ENCODE data around the gene UBALD2.
"Not testable (repeated sequence)": the region's sequence is repeated elsewhere in the genome, so short reads cannot be mapped to it uniquely, and the experiment has no call there.

UBALD2 gene

DNA sequence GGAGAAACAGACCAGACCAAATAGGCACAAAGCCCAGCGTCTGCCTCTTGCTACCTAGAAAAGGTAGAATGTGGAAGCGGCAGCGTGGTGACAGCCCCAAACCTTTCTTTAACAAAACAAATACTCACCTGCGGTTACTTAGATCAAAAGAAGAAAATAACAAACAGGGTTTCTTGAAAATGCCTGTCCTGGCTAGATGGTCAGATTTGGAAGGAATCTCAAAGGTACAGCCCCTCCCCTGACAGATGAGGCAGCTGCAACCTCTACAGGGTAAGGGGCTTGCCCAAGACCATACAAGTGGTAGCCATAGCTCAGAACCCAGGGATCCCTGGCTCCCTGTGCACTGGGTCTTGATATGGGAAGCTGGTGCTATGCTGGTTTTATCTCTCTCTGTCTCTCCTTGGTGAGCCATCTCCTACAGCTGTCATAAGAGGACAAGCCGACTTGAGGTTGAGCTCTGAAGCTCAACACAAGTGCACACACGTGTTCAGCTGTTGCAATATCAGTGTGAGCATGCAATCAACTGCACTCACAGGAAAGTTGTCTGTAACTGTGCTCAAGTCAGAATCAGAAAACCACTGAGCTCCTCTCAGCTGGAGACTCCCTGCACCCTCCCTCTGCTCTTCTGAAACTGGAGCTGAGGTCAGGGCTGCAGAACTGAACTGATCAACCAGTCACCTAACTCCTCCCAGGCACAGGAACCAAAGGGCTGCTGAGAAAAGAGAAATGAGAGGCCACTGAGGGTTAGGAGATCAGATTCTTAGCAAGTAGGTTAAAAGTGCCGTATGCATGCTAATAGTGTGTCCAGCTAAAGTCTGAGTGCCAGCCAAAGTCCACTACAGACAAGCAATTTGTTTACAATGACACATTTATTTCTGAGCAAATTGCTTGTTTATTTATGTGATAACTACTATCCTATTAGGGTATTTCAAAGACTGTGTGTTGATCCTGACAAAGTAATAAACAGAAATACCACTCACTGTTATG, 18.8 kb upstream of the UBALD2 start:
- TF ChIP-seq, protein P1, sequence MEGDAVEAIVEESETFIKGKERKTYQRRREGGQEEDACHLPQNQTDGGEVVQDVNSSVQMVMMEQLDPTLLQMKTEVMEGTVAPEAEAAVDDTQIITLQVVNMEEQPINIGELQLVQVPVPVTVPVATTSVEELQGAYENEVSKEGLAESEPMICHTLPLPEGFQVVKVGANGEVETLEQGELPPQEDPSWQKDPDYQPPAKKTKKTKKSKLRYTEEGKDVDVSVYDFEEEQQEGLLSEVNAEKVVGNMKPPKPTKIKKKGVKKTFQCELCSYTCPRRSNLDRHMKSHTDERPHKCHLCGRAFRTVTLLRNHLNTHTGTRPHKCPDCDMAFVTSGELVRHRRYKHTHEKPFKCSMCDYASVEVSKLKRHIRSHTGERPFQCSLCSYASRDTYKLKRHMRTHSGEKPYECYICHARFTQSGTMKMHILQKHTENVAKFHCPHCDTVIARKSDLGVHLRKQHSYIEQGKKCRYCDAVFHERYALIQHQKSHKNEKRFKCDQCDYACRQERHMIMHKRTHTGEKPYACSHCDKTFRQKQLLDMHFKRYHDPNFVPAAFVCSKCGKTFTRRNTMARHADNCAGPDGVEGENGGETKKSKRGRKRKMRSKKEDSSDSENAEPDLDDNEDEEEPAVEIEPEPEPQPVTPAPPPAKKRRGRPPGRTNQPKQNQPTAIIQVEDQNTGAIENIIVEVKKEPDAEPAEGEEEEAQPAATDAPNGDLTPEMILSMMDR (IDR thresholded peaks at IDR 0.05; ENCODE audit: control insufficient read depth, extremely low read depth, insufficient read depth), result no peak
- no peak overlapping the region for H3K4me3 ChIP-seq (ENCODE audit: low read depth, low read length)
- DNase-seq (ENCODE audit: low read depth), result no peak

DNA sequence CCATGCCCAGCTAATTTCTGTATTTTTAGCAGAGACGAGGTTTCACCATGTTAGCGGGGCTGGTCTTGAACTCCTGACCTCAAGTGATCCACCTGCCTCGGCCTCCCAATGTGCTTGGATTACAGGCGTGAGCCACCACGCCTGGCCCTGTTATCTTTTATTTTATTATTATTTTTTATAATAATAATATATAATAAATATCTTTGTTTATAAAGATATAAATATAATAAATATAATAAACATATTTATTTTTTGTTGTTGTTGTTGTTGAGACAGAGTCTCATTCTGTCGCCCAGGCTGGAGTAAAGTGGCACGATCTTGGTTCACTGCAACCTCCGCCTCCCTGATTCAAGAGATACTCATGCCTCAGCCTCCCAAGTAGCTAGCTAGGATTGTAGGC, 17.8 kb upstream of the UBALD2 start:
- TF ChIP-seq, protein P1 (IDR thresholded peaks at IDR 0.05; ENCODE audit: control insufficient read depth, extremely low read depth, insufficient read depth), result no peak
- DNase-seq (ENCODE audit: low read depth), result no peak
- no peak overlapping the region for H3K4me3 ChIP-seq (ENCODE audit: low read depth, low read length)

DNA sequence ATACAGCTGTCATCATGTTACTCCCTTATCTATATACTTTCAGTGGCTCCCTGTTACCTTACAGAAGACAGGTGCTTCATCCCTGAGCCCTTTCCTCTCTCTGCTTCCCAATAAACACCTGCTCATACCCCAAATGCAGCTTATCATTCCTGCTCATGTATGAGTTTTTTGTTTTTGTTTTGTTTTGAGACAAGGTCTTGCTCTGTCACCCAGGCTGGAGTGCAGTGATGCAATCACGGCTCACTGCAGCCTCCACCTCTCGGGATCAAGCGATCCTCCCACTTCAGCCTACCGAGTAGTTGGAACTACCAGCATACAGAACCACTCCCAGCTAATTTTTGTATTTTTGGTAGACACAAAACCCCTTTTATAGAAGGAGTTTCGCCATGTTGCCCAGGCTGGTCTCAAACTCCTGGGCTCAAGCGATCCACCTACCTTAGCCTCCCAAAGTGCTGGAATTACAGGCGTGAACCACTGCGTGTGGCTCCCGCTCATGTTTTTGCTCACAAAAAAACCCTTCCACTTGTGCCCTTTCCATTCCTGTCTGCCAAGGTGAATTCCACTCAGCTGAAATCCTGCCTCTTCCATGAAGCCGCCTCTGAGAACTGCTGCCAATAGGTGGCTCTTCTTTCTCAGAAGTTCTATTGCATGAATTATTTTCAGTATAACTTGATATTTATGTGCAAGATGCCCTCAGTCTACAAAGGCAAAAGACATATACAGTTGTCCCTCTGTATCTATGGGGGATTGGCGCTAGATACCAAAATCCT, 16.9 kb upstream of the UBALD2 start:
- H3K4me3 ChIP-seq (ENCODE audit: low read depth, low read length), result no peak overlapping the region
- no peak for DNase-seq (ENCODE audit: low read depth)
- TF ChIP-seq, protein P1 (IDR thresholded peaks at IDR 0.05; ENCODE audit: control insufficient read depth, extremely low read depth, insufficient read depth), result no peak

DNA sequence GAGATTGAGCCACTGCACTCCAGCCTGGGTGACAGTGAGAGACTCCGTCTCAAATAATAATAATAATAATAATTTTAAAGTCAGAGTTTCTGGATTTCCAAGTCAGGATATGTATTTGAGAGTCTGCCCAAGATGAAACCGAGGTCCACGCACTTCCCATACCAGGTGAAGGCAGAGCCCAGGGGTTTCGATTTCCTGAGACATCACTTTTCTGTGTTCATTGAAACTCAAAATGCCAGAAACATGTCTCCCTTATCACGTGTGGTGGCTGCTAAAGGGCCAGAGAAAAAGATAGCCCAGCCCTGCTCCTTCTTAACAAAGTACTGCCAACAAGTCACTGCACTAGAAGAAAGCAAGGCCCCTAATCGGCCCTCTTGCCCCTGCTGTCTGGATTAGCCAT, 15.0 kb upstream of the UBALD2 start:
- TF ChIP-seq, protein P1 (IDR thresholded peaks at IDR 0.05; ENCODE audit: control insufficient read depth, extremely low read depth, insufficient read depth), result no peak
- H3K4me3 ChIP-seq (ENCODE audit: low read depth, low read length), result no peak overlapping the region
- no peak for DNase-seq (ENCODE audit: low read depth)

DNA sequence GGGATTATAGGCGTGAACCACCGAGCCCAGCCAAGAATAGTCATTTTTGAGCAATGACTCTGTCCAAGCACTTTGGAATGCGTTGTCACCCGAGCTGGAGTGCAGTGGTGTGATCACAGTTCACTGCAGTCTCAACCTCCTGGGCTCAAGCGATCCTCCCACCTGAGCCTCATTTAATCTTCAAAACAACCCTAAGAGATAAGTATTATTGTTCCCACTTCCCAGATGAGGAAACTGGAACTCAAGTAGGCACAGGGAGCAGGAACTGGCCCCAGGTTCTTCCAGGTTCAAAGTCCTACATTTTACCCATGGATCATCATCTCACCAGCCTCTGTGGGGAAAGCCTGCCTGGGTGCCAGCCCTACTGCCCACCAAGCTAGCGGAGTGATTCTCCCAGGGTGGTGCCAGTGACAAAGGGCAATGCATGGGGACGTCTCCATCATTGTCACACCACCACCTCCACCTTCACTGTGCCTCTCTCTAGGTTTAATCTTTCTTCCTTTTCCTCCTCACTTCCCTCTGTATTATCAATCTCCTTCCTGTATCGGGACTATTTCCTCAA, 13.6 kb upstream of the UBALD2 start:
- H3K4me3 ChIP-seq (ENCODE audit: low read depth, low read length), result no peak overlapping the region
- no peak for DNase-seq (ENCODE audit: low read depth)
- TF ChIP-seq, protein P1 (IDR thresholded peaks at IDR 0.05; ENCODE audit: control insufficient read depth, extremely low read depth, insufficient read depth), result no peak

DNA sequence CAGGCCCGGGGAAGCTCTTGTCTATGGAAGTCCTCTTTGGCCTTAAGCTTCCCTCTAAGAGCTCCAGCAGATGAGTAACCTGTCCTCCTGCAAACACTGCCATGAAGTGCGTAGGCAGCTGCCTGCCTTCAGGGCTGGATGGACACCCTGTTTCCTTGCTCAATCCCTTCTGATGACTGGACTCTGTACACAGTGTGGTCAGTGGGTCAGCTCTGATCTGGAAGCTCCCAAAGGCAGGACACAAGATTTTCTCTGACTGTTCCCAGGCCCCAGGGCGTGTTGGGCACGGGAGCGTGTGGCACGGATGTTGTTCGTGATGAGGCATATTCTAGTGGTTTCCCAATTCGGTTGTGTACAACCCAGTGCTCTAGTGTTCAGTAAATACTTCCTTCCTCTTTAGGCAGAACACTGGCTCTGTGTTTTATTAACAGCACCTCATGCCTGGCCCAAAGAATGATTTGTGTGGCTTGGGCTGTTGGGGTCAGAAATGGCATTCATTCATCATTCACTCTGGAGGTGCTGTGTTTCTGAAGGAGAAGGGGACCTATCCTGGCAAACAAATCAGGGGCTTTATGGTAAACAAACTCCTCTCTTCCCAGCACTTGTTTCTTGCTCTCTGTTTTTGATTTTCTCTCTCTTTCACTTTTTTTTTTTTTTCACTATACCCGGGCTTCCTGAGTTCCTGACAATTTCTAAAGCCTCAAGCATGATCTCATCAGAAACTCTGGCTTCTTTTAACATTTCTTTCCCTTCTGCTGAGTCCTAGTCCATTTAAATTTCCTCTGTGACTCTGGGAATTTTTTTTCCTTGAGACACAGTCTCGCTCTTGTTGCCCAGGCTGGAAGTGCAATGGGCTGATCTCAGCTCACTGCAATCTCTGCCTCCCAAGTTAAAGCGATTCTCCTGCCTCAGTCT, 12.9 kb upstream of the UBALD2 start:
- H3K4me3 ChIP-seq (ENCODE audit: low read depth, low read length), result no peak overlapping the region
- DNase-seq (ENCODE audit: low read depth), result no peak

DNA sequence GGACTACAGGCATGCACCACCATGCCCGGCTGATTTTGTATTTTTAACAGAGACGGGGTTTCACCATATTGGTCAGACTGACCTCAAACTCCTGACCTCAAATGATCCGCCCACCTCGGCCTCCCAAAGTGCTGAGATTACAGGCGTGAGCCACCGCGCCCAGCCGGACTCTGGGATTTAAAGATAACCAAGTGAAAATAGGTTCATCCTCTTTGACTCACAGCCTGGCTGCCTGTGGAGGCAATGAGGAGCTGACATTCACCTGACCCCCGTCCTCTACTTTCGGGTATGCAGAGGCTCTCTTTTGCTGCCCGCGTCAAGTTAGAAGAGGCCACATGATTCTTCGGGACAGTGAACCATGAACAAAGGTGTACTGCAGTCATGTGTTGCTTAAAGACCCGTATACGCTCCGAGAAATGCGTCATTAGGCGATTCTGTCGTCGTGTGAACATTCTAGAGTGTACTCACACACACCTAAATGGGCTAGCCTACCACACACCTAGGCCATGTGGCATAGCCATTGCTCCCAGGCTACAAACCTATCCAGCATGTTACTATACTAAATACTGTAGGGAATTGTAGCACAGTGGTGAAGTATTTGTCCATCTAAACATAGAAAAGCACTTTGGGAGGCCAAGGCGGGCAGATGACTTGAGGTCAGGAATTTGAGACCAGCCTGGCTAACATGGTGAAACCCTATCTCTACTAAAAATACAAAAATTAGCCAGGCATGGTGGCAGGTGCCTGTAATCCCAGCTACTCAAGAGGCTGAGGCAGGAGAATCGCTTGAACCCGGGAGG, 12.0 kb upstream of the UBALD2 start:
- not testable (repeated sequence) for DNase-seq (ENCODE audit: low read depth); H3K4me3 ChIP-seq (ENCODE audit: low read depth, low read length)

More for the DNA sequence above, 12.9 kb upstream of the UBALD2 start:
- TF ChIP-seq, protein P1 (IDR thresholded peaks at IDR 0.05; ENCODE audit: control insufficient read depth, extremely low read depth, insufficient read depth), result no peak

Data from LNCaP clone FGC (cell line).